Activated CD8-positive, alpha-beta T cell treated with anti-CD3 and anti-CD28 coated beads for 36 hours (primary cell): ENCODE data around the gene HRCT1. TPM values are rescaled to one million over a fixed set of nuclear protein-coding genes. Genes with fewer than 3 reads are reported as not detected.

Experiments
- ATAC-seq: fragments of 200-7000 bp; cut with Tn5 transposase; one replicate; pipeline ENCODE4 v1.10.0; 2021; ENCODE audit warnings: mild to moderate bottlenecking, moderate library complexity
- CTCF ChIA-PET: fragments of 350-600 bp; sonication (Branson Sonifier 250); formaldehyde crosslinking; loops from one replicate; lab custom pipeline; 2021; ENCODE audit warnings: antibody characterized with exemption; lab: Charles Lee
- POLR2A ChIA-PET: fragments of 350-600 bp; sonication (Branson Sonifier 250); formaldehyde crosslinking; loops from one replicate; lab custom pipeline; 2021; ENCODE audit warnings: antibody characterized with exemption; lab: Charles Lee
- DNase-seq: peaks from one replicate; pipeline ENCODE4 v3.0.0-alpha.2; 2020
- H3K27ac Mint-ChIP-seq: one replicate; pipeline ENCODE4 v1.8.0; 2021; ENCODE audit warnings: mild to moderate bottlenecking, mixed read lengths
- H3K27me3 Mint-ChIP-seq: one replicate; pipeline ENCODE4 v1.8.0; 2021; ENCODE audit warnings: mixed read lengths
- H3K36me3 Mint-ChIP-seq: one replicate; pipeline ENCODE4 v1.8.0; 2021; ENCODE audit warnings: low read depth, mixed read lengths
- H3K4me1 Mint-ChIP-seq: one replicate; pipeline ENCODE4 v1.8.0; 2021; ENCODE audit warnings: low read depth, mixed read lengths
- H3K4me3 Mint-ChIP-seq: one replicate; pipeline ENCODE4 v1.8.0; 2021; ENCODE audit warnings: mild to moderate bottlenecking, moderate library complexity, mixed read lengths
- H3K9me3 Mint-ChIP-seq: one replicate; pipeline ENCODE4 v1.8.0; 2021; ENCODE audit warnings: mixed read lengths
- intact Hi-C: fragments of 100-400 bp; cut with micrococcal nuclease; formaldehyde crosslinking; loops from one replicate; pipeline ENCODE4 v1.10.0; 2022
- total RNA-seq, 2 experiments: library from RNA; stranded (reverse); gene quantifications; one replicate each; pipeline ENCODE4 v1.2.3, GENCODE V29; 2021
- TF ChIP-seq, protein P1 (sequence below): fragments of 200-600 bp; IDR thresholded peaks from one replicate; pipeline ENCODE4 v1.8.0; 2022; ENCODE audit warnings: antibody characterized with exemption, mild to moderate bottlenecking

The HRCT1 gene
- total RNA-seq, 2 experiments from 2014 or later: not detected

DNA sequence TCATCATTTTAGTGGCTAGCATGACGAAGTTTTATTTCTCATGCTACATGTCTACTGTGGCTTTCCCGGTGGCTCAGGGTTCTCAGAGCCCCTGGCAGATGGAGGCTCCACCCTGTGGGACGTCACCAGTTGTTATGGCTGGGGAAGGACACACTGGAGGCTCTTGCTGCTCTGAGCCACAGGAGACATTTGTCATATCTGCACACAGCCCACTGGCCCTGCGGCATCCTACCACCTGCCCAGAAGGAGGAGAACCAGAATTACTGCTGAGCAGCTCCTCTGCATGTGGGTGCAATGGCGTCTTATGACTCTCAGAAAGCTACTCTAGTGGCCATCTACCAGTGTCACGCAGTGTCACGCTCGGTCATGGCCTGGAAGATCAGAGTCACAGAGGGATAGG, 42.4 kb upstream of the HRCT1 start:
- TF ChIP-seq, protein P1, sequence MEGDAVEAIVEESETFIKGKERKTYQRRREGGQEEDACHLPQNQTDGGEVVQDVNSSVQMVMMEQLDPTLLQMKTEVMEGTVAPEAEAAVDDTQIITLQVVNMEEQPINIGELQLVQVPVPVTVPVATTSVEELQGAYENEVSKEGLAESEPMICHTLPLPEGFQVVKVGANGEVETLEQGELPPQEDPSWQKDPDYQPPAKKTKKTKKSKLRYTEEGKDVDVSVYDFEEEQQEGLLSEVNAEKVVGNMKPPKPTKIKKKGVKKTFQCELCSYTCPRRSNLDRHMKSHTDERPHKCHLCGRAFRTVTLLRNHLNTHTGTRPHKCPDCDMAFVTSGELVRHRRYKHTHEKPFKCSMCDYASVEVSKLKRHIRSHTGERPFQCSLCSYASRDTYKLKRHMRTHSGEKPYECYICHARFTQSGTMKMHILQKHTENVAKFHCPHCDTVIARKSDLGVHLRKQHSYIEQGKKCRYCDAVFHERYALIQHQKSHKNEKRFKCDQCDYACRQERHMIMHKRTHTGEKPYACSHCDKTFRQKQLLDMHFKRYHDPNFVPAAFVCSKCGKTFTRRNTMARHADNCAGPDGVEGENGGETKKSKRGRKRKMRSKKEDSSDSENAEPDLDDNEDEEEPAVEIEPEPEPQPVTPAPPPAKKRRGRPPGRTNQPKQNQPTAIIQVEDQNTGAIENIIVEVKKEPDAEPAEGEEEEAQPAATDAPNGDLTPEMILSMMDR: no peak
- Mint-ChIP-seq H3K9me3 (no peaks in the 10 kb centered on the region), H3K27me3 (peaks cover 10% of the 10 kb centered on the region), H3K4me1 (no peaks in the 10 kb centered on the region), H3K36me3 (no peaks in the 10 kb centered on the region), H3K27ac (no peak overlapping the region), H3K4me3 (no peak overlapping the region)
- intact Hi-C loops: no loop called here
- CTCF ChIA-PET: interaction anchor here (0.7 to 3.8 kb wide), 5 partner anchors 18 to 73 kb away, joined by 3 to 22 read pairs (median 3); no protein-coding TSS in a partner anchor
- DNase-seq (no peak), ATAC-seq (no peak)
- POLR2A ChIA-PET: interaction anchor here (0.6 kb wide), 1 partner anchor 438 kb away, joined by 4 read pairs; no protein-coding TSS in a partner anchor

DNA sequence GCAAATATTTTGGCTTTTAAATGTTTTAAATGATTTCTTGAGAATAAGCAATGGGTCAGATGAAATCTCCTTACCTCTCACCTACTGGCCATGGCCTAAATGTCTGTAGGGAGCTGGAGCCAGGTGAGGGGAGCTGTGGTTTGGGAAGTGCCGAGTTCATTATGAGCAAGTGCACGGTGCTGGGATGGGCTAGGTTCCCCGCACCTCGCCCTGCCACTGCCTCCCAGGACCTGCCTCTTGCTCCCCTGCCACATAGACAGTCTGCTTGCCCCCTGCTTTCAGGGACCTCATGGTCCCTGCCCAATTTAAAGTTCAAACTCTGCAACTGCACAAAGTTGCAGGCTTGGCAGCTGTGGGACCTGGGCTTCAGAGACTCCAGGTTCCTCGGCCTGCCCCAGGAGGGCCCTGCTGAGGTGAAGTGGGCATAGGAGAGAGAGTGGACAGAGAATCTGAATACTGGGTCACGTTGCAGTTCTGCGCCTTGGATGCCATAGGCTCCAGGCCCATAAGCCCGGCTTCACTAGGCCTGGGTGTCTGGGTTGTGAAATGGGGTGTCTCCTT, 41.2 kb upstream of the HRCT1 start:
- H3K4me3 Mint-ChIP-seq: no peak overlapping the region

DNA sequence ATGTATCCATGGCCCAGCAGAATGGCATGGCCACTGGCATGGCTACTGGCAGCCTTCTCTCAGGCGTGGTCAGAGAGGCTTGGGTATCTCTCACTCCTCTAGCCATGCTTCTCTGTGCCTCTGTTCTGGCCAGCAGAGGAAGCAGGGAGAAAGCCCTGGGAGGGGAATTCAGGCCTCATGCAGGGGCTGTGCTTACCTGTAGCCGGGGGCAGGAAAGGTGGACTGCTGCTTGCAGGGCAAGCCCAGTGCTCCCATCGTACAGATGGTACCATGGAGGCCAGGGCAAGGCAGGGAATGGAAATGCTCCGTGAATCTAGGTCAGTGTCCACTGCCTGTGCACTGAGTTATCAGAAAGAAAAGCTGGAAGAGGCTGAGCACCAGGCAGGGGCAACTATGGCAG, 38.5 kb upstream of the HRCT1 start:
- H3K4me3 Mint-ChIP-seq: no peak overlapping the region
- no peak for DNase-seq
- no peaks in the 10 kb centered on the region for H3K9me3 Mint-ChIP-seq
- TF ChIP-seq, protein P1: no peak
- no peaks in the 10 kb centered on the region for H3K36me3 Mint-ChIP-seq
- intact Hi-C loops: no loop called here
- H3K4me1 Mint-ChIP-seq: no peaks in the 10 kb centered on the region
- peaks cover 4% of the 10 kb centered on the region for H3K27me3 Mint-ChIP-seq
- ChIA-PET CTCF (interaction anchor here (0.9 kb wide), 1 partner anchor 15 kb away, joined by 3 read pairs; no protein-coding TSS in a partner anchor), POLR2A (no interaction called here)
- no peak overlapping the region for H3K27ac Mint-ChIP-seq
- ATAC-seq: no peak

More for the DNA sequence above, 41.2 kb upstream of the HRCT1 start:
- Mint-ChIP-seq H3K36me3 (no peaks in the 10 kb centered on the region), H3K27me3 (peaks cover 10% of the 10 kb centered on the region), H3K9me3 (no peaks in the 10 kb centered on the region), H3K4me1 (no peaks in the 10 kb centered on the region), H3K27ac (no peak overlapping the region)
- intact Hi-C loops: no loop called here
- ChIA-PET POLR2A (interaction anchor here (0.7 kb wide), 1 partner anchor 126 kb away, joined by 3 read pairs; no protein-coding TSS in a partner anchor), CTCF (interaction anchor here (1.3 to 3.8 kb wide), 3 partner anchors 17 to 74 kb away, joined by 3 to 22 read pairs (median 7); no protein-coding TSS in a partner anchor)
- no peak for DNase-seq
- TF ChIP-seq, protein P1: no peak
- no peak for ATAC-seq

DNA sequence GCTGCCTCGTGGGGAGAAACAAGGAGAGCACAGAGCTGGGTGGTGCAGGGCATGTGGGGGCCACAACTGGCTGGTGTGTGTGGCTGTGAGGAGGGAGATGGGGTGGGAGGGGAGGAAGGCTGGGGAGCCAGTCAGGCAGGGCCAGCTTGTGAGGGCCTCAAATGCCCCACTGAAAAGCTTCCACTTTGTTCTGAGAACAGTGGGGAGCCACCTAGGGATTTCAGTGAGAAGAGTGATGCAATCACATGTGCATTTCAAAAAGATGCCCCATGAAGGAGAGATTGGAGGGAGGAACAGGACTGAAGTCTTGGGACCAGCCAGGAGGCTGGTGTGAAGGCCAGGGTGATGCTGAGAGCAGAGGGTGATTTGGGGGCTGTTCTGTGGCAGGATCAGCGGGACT, 37.1 kb upstream of the HRCT1 start:
- H3K4me1 Mint-ChIP-seq: no peaks in the 10 kb centered on the region
- POLR2A ChIA-PET: no interaction called here
- no peaks in the 10 kb centered on the region for H3K36me3 Mint-ChIP-seq
- no peak overlapping the region for H3K4me3 Mint-ChIP-seq
- no peak for ATAC-seq
- CTCF ChIA-PET: no interaction called here
- H3K9me3 Mint-ChIP-seq: no peaks in the 10 kb centered on the region
- TF ChIP-seq, protein P1: no peak
- H3K27me3 Mint-ChIP-seq: peaks cover 4% of the 10 kb centered on the region
- no peak for DNase-seq
- H3K27ac Mint-ChIP-seq: no peak overlapping the region
- intact Hi-C loops: no loop called here

DNA sequence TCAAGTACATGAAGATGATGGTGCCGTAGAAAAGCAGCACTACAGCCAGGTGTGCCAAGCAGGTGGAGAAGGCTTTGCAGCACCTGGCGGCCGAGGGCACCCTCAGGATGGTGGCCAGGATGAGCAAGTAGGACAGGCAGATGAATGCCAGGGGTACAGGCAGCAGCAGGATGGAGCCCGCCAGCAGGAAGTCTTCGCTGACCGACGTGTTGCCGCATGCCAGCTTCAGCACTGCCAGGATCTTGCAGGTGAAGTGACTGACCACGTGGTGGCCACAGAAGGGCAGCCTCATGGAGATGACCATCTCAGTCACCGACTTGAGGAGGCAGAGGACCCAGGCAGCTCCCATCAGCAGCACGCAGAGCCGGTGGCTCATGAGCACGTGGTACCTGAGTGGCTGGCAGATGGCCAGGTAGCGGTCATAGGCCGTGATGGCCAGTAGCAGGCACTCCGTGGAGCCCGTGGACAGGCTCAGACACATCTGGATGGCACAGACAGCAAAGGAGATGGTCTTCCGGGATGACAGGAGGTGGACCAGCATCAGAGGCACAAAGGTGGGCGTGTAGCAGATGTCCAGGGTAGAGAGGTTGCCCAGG, 36.3 kb upstream of the HRCT1 start:
- Mint-ChIP-seq H3K4me1 (no peaks in the 10 kb centered on the region), H3K27me3 (peaks cover 4% of the 10 kb centered on the region), H3K4me3 (no peak overlapping the region), H3K27ac (no peak overlapping the region), H3K36me3 (no peaks in the 10 kb centered on the region), H3K9me3 (no peaks in the 10 kb centered on the region)
- intact Hi-C loops: no loop called here
- DNase-seq (no peak), ATAC-seq (no peak)
- TF ChIP-seq, protein P1: no peak
- CTCF ChIA-PET: interaction anchor here (0.7 to 1.4 kb wide), 2 partner anchors 13 to 27 kb away, joined by 3 read pairs; no protein-coding TSS in a partner anchor
- POLR2A ChIA-PET: interaction anchor here (0.5 kb wide), 1 partner anchor 16 kb away, joined by 5 read pairs; no protein-coding TSS in a partner anchor
